Measurements from ENCODE around the gene SPPL3.

- no peak for TF ChIP-seq EZH2 (IDR thresholded peaks at IDR 0.05)
- TF ChIP-seq POLR2AphosphoS5 (IDR thresholded peaks at IDR 0.05; ENCODE audit: borderline replicate concordance, low read depth, low read length), result no peak
Observed at GRCh38 chr12:120739821-120740613, 164.1 kb downstream of the SPPL3 start.

All from SK-N-MC (cell line).